ENCODE results near the gene TSTD1.

TSTD1 gene

GRCh38 chr1:161006563-161006962, 32.2 kb downstream of the TSTD1 start:
- no peak overlapping the region for H3K4me2 ChIP-seq (ENCODE audit: insufficient read depth, low read length)
- H3K9me3 ChIP-seq (ENCODE audit: insufficient read depth, low read length, severe bottlenecking): no peaks in the 10 kb centered on the region
- no peaks in the 10 kb centered on the region for H3K36me3 ChIP-seq (ENCODE audit: insufficient read depth, low read length)
- ATAC-seq (ENCODE audit: insufficient read depth, low read depth) (no peak), DNase-seq (no peak)
- H4K20me1 ChIP-seq (ENCODE audit: insufficient read depth, low read length): no peaks in the 10 kb centered on the region
- no peaks in the 10 kb centered on the region for H3K27me3 ChIP-seq (ENCODE audit: insufficient read depth, low read length, poor library complexity)
- no peak overlapping the region for H3K27ac ChIP-seq (ENCODE audit: low read length)
- no peaks in the 10 kb centered on the region for H3K4me1 ChIP-seq (ENCODE audit: insufficient read depth, low read length)
- no peak overlapping the region for H3K4me3 ChIP-seq (ENCODE audit: low read depth in 1 of 2, low read length in 2 of 2)
- TF ChIP-seq EZH2 (IDR thresholded peaks at IDR 0.05; ENCODE audit: borderline replicate concordance, low read depth, low read length, severe bottlenecking) (no peak), CTCF (IDR thresholded peaks at IDR 0.05; ENCODE audit: borderline replicate concordance, extremely low read depth, low read length, poor library complexity, severe bottlenecking) (no peak)
- H3K9ac ChIP-seq (ENCODE audit: low read depth, low read length): no peak overlapping the region
- no peak overlapping the region for H2AFZ ChIP-seq (ENCODE audit: low read depth, low read length)
- no peaks in the 10 kb centered on the region for H3K79me2 ChIP-seq (ENCODE audit: insufficient read depth, low read length)

- ATAC-seq (ENCODE audit: insufficient read depth, low read depth) (no peak), DNase-seq (no peak)
These were observed 37.2 kb downstream of the TSTD1 start for GRCh38 chr1:161001525-161001924.

GRCh38 chr1:161000736-161001480, 37.9 kb downstream of the TSTD1 start:
- no peaks in the 10 kb centered on the region for H3K79me2 ChIP-seq (ENCODE audit: insufficient read depth, low read length)
- TF ChIP-seq CTCF (IDR thresholded peaks at IDR 0.05; ENCODE audit: borderline replicate concordance, extremely low read depth, low read length, poor library complexity, severe bottlenecking) (no peak), EZH2 (IDR thresholded peaks at IDR 0.05; ENCODE audit: borderline replicate concordance, low read depth, low read length, severe bottlenecking) (no peak)
- H3K4me3 ChIP-seq (ENCODE audit: low read depth in 1 of 2, low read length in 2 of 2): no peak overlapping the region
- ATAC-seq (ENCODE audit: insufficient read depth, low read depth): no peak
- no peak for DNase-seq
- H3K9me3 ChIP-seq (ENCODE audit: insufficient read depth, low read length, severe bottlenecking): no peaks in the 10 kb centered on the region
- no peak overlapping the region for H2AFZ ChIP-seq (ENCODE audit: low read depth, low read length)
- H3K4me1 ChIP-seq (ENCODE audit: insufficient read depth, low read length): no peaks in the 10 kb centered on the region
- no peaks in the 10 kb centered on the region for H4K20me1 ChIP-seq (ENCODE audit: insufficient read depth, low read length)
- H3K27ac ChIP-seq (ENCODE audit: low read length): no peak overlapping the region
- H3K36me3 ChIP-seq (ENCODE audit: insufficient read depth, low read length): peaks cover 8% of the 10 kb centered on the region; the same call in 1 of the 2 replicates
- no peak overlapping the region for H3K4me2 ChIP-seq (ENCODE audit: insufficient read depth, low read length)
- no peaks in the 10 kb centered on the region for H3K27me3 ChIP-seq (ENCODE audit: insufficient read depth, low read length, poor library complexity)
- H3K9ac ChIP-seq (ENCODE audit: low read depth, low read length): no peak overlapping the region

More at GRCh38 chr1:161001525-161001924, 37.2 kb downstream of the TSTD1 start:
- Histone ChIP-seq H2AFZ (ENCODE audit: low read depth, low read length) (no peak overlapping the region), H4K20me1 (ENCODE audit: insufficient read depth, low read length) (no peaks in the 10 kb centered on the region), H3K79me2 (ENCODE audit: insufficient read depth, low read length) (no peaks in the 10 kb centered on the region), H3K36me3 (ENCODE audit: insufficient read depth, low read length) (peaks cover 8% of the 10 kb centered on the region; the same call in 1 of the 2 replicates), H3K27ac (ENCODE audit: low read length) (no peak overlapping the region), H3K9me3 (ENCODE audit: insufficient read depth, low read length, severe bottlenecking) (no peaks in the 10 kb centered on the region), H3K4me1 (ENCODE audit: insufficient read depth, low read length) (no peaks in the 10 kb centered on the region), H3K4me2 (ENCODE audit: insufficient read depth, low read length) (no peak overlapping the region), H3K9ac (ENCODE audit: low read depth, low read length) (no peak overlapping the region), H3K4me3 (ENCODE audit: low read depth in 1 of 2, low read length in 2 of 2) (no peak overlapping the region), H3K27me3 (ENCODE audit: insufficient read depth, low read length, poor library complexity) (no peaks in the 10 kb centered on the region)
- TF ChIP-seq CTCF (IDR thresholded peaks at IDR 0.05; ENCODE audit: borderline replicate concordance, extremely low read depth, low read length, poor library complexity, severe bottlenecking): no peak
- TF ChIP-seq EZH2 (IDR thresholded peaks at IDR 0.05; ENCODE audit: borderline replicate concordance, low read depth, low read length, severe bottlenecking): no peak

All from DND-41 (cell line).